HCT116 (cell line): ENCODE results near the gene GNPTG. TPM values are rescaled to one million over a fixed set of nuclear protein-coding genes. Genes with fewer than 3 reads are reported as not detected.
A peak's percentile ranks its signal among the peaks of the same experiment; 100 is the strongest.

ENCODE experiments used
- ATAC-seq: fragments of 200-7000 bp; cut with Tn5 transposase; 2 replicates; pipeline ENCODE4 v1.9.1; 2020; ENCODE audit warnings: mild to moderate bottlenecking, moderate library complexity
- BruUV-seq: library from RNA; stranded (reverse); fragments of 400-500 nt; replicated peaks from 2 replicates; lab custom pipeline; 2021; lab: Mats Ljungman, UMichigan
- CTCF ChIA-PET: fragments of 300-600 bp; sonication (Branson Sonifier 250); formaldehyde crosslinking; loops from one replicate; lab custom pipeline; 2021; ENCODE audit warnings: antibody characterized with exemption; lab: Charles Lee
- POLR2A ChIA-PET: fragments of 300-600, 350-600 bp; sonication (Branson Sonifier 250); formaldehyde crosslinking; loops from one replicate; lab custom pipeline; 2021; ENCODE audit warnings: antibody characterized with exemption; lab: Charles Lee
- RAD21 ChIA-PET, 2 experiments: fragments of 300-600 bp; sonication (Branson Sonifier 250); formaldehyde crosslinking; loops; one replicate each; lab custom pipeline; 2023; ENCODE audit warnings: low total read pairs in 2 of 2; ENCODE audit not compliant: uncharacterized antibody in 2 of 2, unreplicated experiment in 2 of 2, low non-redundant PET in 1 of 2; lab: Charles Lee
- DNase-seq: peaks from one replicate; pipeline ENCODE4 v3.0.0-alpha.2; 2010; ENCODE audit warnings: low read depth, low spot score
- H2AFZ ChIP-seq: fragments of 200-600 bp; shearing (Covaris generic), sonication (generic); 2 replicates; pipeline ENCODE4 v1.6.1; 2017; ENCODE audit warnings: low read depth, mixed run types, mixed read lengths, antibody characterized with exemption, low read length; ENCODE audit not compliant: poor library complexity, severe bottlenecking
- H3K27ac ChIP-seq: 2 replicates; pipeline ENCODE4 v1.5.1; 2012; ENCODE audit warnings: low read depth, low read length
- H3K27me3 ChIP-seq: fragments of 200-600 bp; sonication (generic); 2 replicates; pipeline ENCODE4 v1.6.1; 2016; ENCODE audit warnings: mixed run types, low read length, mixed read lengths; ENCODE audit not compliant: insufficient read depth
- H3K36me3 ChIP-seq, 2 experiments: fragments of 200-500 bp in 1 of 2; fragments of 200-600 bp in 1 of 2; sonication (Bioruptor generic) in 1 of 2; sonication (generic) in 1 of 2; 2 replicates each; pipeline versions ENCODE4 v1.5.1 to v1.6.1; 2014 to 2016; ENCODE audit warnings: low read length in 2 of 2, inconsistent platforms in 1 of 2, mixed read lengths in 1 of 2, mixed run types in 1 of 2; ENCODE audit not compliant: insufficient read depth in 2 of 2, control insufficient read depth in 1 of 2
- H3K4me1 ChIP-seq, 2 experiments: fragments of 200-600 bp in 1 of 2; sonication (generic) in 1 of 2; 2 replicates each; pipeline versions ENCODE4 v1.5.1 to v1.6.1; 2012 to 2017; ENCODE audit warnings: low read length in 2 of 2, inconsistent platforms in 1 of 2, mild to moderate bottlenecking in 1 of 2, mixed read lengths in 1 of 2, mixed run types in 1 of 2, moderate library complexity in 1 of 2; ENCODE audit not compliant: insufficient read depth in 2 of 2, control insufficient read depth in 1 of 2
- H3K4me2 ChIP-seq: fragments of 200-600 bp; sonication (generic); 2 replicates; pipeline ENCODE4 v1.6.1; 2017; ENCODE audit warnings: mixed run types, low read length, mixed read lengths
- H3K4me3 ChIP-seq, 2 experiments: fragments of 200-600 bp in 1 of 2; sonication (generic) in 1 of 2; replicated peaks in 1 of 2; 2 replicates each; pipeline ENCODE4 v1.5.1; 2011 to 2016; ENCODE audit warnings: low read length in 2 of 2, control low read depth in 1 of 2, low read depth in 1 of 2, mild to moderate bottlenecking in 1 of 2, mixed read lengths in 1 of 2, mixed run types in 1 of 2
- H3K79me2 ChIP-seq: fragments of 200-600 bp; sonication (generic); 2 replicates; pipeline ENCODE4 v1.6.1; 2017; ENCODE audit warnings: mild to moderate bottlenecking, mixed run types, low read length, moderate library complexity, mixed read lengths; ENCODE audit not compliant: insufficient read depth
- H3K9ac ChIP-seq: fragments of 200-600 bp; sonication (generic); 2 replicates; pipeline ENCODE4 v1.6.1; 2016; ENCODE audit warnings: low read length, mixed read lengths
- H3K9me2 ChIP-seq: fragments of 200-600 bp; sonication (generic), shearing (Covaris generic); 2 replicates; pipeline ENCODE4 v1.6.1; 2017; ENCODE audit warnings: mixed run types, mild to moderate bottlenecking, moderate library complexity; ENCODE audit not compliant: insufficient read depth
- H3K9me3 ChIP-seq, 2 experiments: fragments of 200-500 bp in 1 of 2; fragments of 200-600 bp in 1 of 2; sonication (Bioruptor generic) in 1 of 2; sonication (generic) in 1 of 2; 2 replicates each; pipeline ENCODE4 v1.6.1; 2014 to 2017; ENCODE audit warnings: low read length in 2 of 2, mixed read lengths in 2 of 2, inconsistent platforms in 1 of 2, low read depth in 1 of 2, mild to moderate bottlenecking in 1 of 2, mixed run types in 1 of 2, moderate library complexity in 1 of 2; ENCODE audit not compliant: control insufficient read depth in 1 of 2, insufficient read depth in 1 of 2
- H4K20me1 ChIP-seq: fragments of 200-600 bp; sonication (generic), shearing (Covaris generic); 2 replicates; pipeline ENCODE4 v1.6.1; 2017; ENCODE audit warnings: mixed run types, mild to moderate bottlenecking, moderate library complexity; ENCODE audit not compliant: insufficient read depth
- CEBPB ChIP-seq: IDR thresholded peaks from 2 replicates; pipeline ENCODE4 v1.6.1; 2012; ENCODE audit warnings: low read depth
- ELF1 ChIP-seq: IDR thresholded peaks from 2 replicates; pipeline ENCODE4 v1.6.1; 2012; ENCODE audit warnings: low read depth, borderline replicate concordance
- JUND ChIP-seq: IDR thresholded peaks from 2 replicates; pipeline ENCODE4 v1.6.1; 2012
- POLR2A ChIP-seq: IDR thresholded peaks from 2 replicates; pipeline ENCODE4 v1.7.0; 2011; ENCODE audit warnings: borderline replicate concordance; ENCODE audit not compliant: insufficient read depth, insufficient read length; ENCODE audit errors: extremely low read depth
- SIN3A ChIP-seq: IDR thresholded peaks from 2 replicates; pipeline ENCODE4 v1.6.1; 2012; ENCODE audit warnings: low read depth
- YY1 ChIP-seq: IDR thresholded peaks from 2 replicates; pipeline ENCODE4 v1.6.1; 2011; ENCODE audit warnings: low read length, low read depth, moderate library complexity, mild to moderate bottlenecking; ENCODE audit not compliant: insufficient replicate concordance; ENCODE audit errors: extremely low read depth
- intact Hi-C: fragments of 100-400 bp; cut with micrococcal nuclease; formaldehyde crosslinking; loops from 2 replicates; pipeline ENCODE4 v1.10.0; 2022
- total RNA-seq: library from RNA; stranded (reverse); gene quantifications from one replicate; pipeline ENCODE4 v1.2.1, GENCODE V29; 2021; ENCODE audit not compliant: unreplicated experiment
- TF ChIP-seq, protein P1 (sequence below), 3 experiments: fragments of 200-600 bp in 1 of 3; sonication (generic) in 1 of 3; IDR thresholded peaks in 2 of 3; conservative IDR thresholded peaks in 1 of 3; 2 replicates each; pipeline ENCODE4 v1.5.1; 2012 to 2017; ENCODE audit warnings: low read depth in 2 of 3, low read length in 2 of 3, antibody characterized with exemption in 1 of 3, borderline replicate concordance in 1 of 3, control low read depth in 1 of 3, mild to moderate bottlenecking in 1 of 3, mixed read lengths in 1 of 3, mixed run types in 1 of 3, moderate library complexity in 1 of 3; ENCODE audit not compliant: insufficient read depth in 1 of 3
- TF ChIP-seq, protein P2 (sequence below): IDR thresholded peaks from 2 replicates; pipeline ENCODE4 v1.6.1; 2012; ENCODE audit warnings: low read depth
- TF ChIP-seq, protein P3 (sequence below): IDR thresholded peaks from 2 replicates; pipeline ENCODE4 v1.6.1; 2012

GNPTG gene
- total RNA-seq, 1 experiment from 2014 or later, result 35.2 TPM

DNA sequence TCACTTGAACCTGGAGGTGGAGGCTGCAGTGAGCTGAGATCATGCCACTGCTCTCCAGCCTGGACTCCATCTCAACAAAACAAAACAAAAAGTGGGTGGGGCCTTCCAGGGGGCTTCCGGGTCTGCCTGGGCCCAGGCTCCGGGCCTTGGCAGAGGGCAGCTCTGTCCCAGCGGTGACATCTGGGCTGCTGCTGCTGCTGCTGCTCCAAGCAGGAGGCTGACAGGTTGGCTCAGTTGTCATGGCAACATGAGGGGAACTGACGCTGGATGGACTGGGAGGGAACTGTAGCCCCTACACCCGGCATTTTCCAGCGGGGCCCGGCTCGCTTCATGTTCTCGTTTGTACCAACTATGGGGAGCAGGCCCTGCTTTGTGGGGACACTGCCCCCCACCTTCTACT lies 14.2 kb upstream of the GNPTG start:
- no peak for ATAC-seq
- Histone ChIP-seq H3K4me2 (no peak overlapping the region), H3K9ac (no peak overlapping the region), H3K27me3 (no peaks in the 10 kb centered on the region), H3K36me3 (no peaks in the 10 kb centered on the region), H3K4me3 (no peak overlapping the region), H3K4me1 (peaks cover 5 to 25% of the 10 kb centered on the region in 2 experiments; a peak in 3 of 4 replicates), H3K79me2 (no peaks in the 10 kb centered on the region), H4K20me1 (no peaks in the 10 kb centered on the region), H3K9me2 (no peaks in the 10 kb centered on the region), H2AFZ (no peak overlapping the region), H3K9me3 (no peaks in the 10 kb centered on the region), H3K27ac (no peak overlapping the region)
- ChIA-PET POLR2A (no interaction called here), RAD21 (no interaction called here), CTCF (no interaction called here)
- DNase-seq, result no peak
- intact Hi-C loops, result no loop called here
- BruUV-seq, result no TSS peak
- TF ChIP-seq JUND, result no peak
- TF ChIP-seq, protein P1, sequence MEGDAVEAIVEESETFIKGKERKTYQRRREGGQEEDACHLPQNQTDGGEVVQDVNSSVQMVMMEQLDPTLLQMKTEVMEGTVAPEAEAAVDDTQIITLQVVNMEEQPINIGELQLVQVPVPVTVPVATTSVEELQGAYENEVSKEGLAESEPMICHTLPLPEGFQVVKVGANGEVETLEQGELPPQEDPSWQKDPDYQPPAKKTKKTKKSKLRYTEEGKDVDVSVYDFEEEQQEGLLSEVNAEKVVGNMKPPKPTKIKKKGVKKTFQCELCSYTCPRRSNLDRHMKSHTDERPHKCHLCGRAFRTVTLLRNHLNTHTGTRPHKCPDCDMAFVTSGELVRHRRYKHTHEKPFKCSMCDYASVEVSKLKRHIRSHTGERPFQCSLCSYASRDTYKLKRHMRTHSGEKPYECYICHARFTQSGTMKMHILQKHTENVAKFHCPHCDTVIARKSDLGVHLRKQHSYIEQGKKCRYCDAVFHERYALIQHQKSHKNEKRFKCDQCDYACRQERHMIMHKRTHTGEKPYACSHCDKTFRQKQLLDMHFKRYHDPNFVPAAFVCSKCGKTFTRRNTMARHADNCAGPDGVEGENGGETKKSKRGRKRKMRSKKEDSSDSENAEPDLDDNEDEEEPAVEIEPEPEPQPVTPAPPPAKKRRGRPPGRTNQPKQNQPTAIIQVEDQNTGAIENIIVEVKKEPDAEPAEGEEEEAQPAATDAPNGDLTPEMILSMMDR (IDR thresholded peaks at IDR 0.05 in 2 of 3, conservative IDR thresholded peaks at IDR 0.05 in 1 of 3; ENCODE audit: borderline replicate concordance in 1 of 3, insufficient read depth in 1 of 3, low read depth in 2 of 3, low read length in 2 of 3), result no peak
- TF ChIP-seq ELF1, result no peak

DNA sequence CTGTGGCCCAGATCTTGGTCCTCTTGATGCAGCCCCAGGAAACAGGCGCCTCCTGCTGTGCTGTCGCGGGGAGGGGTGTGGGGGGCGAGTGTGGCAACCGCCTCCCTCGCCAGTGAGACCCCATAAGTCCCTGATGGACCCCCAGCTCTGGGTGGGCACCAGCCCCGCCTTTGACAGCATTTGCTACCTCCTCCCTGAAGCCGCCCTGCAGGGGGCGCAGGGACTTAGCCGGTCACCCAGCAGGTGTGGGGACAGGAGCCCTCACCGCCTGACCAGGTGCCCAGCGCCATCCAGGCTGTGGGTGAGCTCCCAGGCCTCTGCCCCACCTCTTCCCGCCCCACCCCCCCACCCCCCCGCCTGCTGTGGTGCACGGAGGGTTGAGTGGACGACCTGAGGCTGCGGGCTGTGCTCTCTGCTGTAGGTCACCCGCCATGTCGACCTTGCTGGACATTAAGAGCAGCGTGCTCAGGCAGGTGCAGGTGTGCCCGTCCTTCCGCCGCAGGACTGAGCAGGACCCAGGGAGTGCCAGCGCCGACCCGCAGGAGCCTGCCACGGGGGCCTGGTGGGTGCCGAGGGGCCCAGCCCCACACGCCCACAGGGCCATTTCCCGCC lies 13.5 kb upstream of the GNPTG start:
- H3K27ac ChIP-seq, result no peak overlapping the region
- no peak overlapping the region for H3K4me2 ChIP-seq
- POLR2A ChIA-PET, result no interaction called here
- intact Hi-C loops, result no loop called here
- DNase-seq (no peak), ATAC-seq (no peak)
- no peak overlapping the region for H2AFZ ChIP-seq
- no peak for TF ChIP-seq CEBPB
- TF ChIP-seq, protein P1 (IDR thresholded peaks at IDR 0.05 in 2 of 3, conservative IDR thresholded peaks at IDR 0.05 in 1 of 3; ENCODE audit: borderline replicate concordance in 1 of 3, insufficient read depth in 1 of 3, low read depth in 2 of 3, low read length in 2 of 3), result peak in 2 of 3 experiments; percentile 54 to 73; a peak in 4 of 6 replicates
- no peak for TF ChIP-seq JUND
- TF ChIP-seq, protein P2, sequence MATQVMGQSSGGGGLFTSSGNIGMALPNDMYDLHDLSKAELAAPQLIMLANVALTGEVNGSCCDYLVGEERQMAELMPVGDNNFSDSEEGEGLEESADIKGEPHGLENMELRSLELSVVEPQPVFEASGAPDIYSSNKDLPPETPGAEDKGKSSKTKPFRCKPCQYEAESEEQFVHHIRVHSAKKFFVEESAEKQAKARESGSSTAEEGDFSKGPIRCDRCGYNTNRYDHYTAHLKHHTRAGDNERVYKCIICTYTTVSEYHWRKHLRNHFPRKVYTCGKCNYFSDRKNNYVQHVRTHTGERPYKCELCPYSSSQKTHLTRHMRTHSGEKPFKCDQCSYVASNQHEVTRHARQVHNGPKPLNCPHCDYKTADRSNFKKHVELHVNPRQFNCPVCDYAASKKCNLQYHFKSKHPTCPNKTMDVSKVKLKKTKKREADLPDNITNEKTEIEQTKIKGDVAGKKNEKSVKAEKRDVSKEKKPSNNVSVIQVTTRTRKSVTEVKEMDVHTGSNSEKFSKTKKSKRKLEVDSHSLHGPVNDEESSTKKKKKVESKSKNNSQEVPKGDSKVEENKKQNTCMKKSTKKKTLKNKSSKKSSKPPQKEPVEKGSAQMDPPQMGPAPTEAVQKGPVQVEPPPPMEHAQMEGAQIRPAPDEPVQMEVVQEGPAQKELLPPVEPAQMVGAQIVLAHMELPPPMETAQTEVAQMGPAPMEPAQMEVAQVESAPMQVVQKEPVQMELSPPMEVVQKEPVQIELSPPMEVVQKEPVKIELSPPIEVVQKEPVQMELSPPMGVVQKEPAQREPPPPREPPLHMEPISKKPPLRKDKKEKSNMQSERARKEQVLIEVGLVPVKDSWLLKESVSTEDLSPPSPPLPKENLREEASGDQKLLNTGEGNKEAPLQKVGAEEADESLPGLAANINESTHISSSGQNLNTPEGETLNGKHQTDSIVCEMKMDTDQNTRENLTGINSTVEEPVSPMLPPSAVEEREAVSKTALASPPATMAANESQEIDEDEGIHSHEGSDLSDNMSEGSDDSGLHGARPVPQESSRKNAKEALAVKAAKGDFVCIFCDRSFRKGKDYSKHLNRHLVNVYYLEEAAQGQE, result no peak
- TF ChIP-seq SIN3A, result no peak
- no peak for TF ChIP-seq POLR2A
- TF ChIP-seq, protein P3, sequence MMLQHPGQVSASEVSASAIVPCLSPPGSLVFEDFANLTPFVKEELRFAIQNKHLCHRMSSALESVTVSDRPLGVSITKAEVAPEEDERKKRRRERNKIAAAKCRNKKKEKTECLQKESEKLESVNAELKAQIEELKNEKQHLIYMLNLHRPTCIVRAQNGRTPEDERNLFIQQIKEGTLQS, result no peak
- TF ChIP-seq YY1, result no peak
- no TSS peak for BruUV-seq
- no peaks in the 10 kb centered on the region for H3K27me3 ChIP-seq
- peaks cover 6 to 27% of the 10 kb centered on the region in 2 experiments for H3K4me1 ChIP-seq
- H3K36me3 ChIP-seq, result no peaks in the 10 kb centered on the region
- no peak overlapping the region for H3K9ac ChIP-seq
- RAD21 ChIA-PET, result no interaction called here
- H4K20me1 ChIP-seq, result no peaks in the 10 kb centered on the region
- H3K9me2 ChIP-seq, result no peaks in the 10 kb centered on the region
- H3K4me3 ChIP-seq, result no peak overlapping the region
- CTCF ChIA-PET, result interaction anchor here (0.6 kb wide), 1 partner anchor 82 kb away, joined by 3 read pairs; the partner anchor contains the start of gene UQCC4
- no peaks in the 10 kb centered on the region for H3K9me3 ChIP-seq
- no peaks in the 10 kb centered on the region for H3K79me2 ChIP-seq
